HS-27A (cell line): ENCODE measurements around the gene PACSIN1.

Experiments used
- DNase-seq: peaks from one replicate; pipeline ENCODE4 v3.0.0-alpha.2; 2012; ENCODE audit warnings: low read depth, missing footprints

Gene PACSIN1

DNA sequence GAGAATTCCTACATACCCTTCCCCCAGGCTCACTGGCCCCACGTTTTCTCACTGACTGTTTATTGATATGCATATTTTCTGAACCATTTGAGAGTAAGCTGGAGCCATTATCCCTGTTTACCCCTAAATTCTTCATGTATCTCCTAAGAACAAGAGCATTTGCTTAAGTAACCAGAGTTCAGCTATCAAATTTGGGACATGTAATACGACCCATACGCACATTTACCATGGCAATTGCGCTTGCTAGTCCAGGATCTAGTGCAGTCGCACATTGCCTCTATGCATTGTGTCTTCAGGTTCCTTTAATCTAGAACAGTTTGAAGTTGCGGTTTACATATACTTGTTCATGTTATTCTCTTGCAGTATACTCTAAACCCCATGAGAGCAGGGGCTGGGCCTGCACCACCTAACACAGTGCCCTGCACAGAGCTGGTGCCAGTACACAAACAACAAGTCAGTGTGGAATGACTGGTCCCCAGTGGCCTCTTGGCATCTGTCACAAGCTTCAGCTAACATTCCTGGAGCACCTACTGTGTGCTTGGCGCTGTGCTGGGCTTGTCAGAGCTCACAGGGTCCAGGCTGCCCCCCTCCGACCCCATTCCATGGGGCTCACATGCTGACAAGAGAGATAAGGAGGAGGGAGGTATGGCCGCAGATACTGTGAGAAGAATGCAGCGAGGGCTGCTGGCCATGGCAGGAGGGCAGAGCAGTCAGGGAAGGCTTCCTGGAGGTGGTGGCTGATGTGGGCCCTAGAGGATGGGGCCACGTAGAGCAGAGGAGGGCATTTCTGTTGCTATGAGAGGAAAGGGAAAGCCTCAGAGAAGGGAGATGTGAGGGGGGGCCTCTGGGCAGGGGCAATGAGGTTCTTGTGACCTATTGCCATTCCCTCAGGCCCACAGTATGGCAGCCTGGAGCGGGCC is 62.1 kb downstream of the PACSIN1 start:
- DNase-seq, result no peak

DNA sequence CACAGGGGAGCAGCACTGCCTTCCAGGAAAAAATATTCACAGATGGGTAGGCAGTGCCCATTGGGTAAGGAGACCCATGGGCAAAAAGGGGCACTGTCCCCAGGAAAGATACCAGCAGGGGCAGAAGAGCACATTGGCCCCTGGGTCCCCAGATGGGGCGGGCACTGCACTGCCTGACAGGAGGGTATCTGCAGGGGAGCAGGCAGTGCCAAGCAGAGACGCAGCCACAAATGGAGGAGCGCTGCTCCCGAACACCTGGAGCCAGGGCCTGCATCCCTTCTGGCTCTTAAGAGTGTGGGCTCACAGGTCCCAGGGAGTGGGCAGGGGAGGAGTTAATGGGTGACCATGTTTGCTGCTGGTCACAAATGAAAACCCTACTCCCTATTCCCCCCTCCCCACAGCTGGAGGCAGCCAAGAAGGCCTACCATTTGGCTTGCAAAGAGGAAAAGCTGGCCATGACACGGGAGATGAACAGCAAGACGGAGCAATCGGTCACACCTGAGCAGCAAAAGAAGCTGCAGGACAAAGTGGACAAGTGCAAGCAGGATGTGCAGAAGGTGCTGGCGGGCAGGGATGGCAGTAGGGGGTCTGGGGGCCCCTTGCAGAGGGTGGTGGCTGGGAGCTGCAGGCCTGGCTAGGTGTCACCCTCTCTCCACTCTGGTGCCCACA is 63.3 kb downstream of the PACSIN1 start:
- DNase-seq, result no peak

GRCh38 chr6:34529665-34530327 is 63.9 kb downstream of the PACSIN1 start:
- no peak for DNase-seq

- DNase-seq, result no peak
Measured at GRCh38 chr6:34530753-34531365, 65.0 kb downstream of the PACSIN1 start.

DNA sequence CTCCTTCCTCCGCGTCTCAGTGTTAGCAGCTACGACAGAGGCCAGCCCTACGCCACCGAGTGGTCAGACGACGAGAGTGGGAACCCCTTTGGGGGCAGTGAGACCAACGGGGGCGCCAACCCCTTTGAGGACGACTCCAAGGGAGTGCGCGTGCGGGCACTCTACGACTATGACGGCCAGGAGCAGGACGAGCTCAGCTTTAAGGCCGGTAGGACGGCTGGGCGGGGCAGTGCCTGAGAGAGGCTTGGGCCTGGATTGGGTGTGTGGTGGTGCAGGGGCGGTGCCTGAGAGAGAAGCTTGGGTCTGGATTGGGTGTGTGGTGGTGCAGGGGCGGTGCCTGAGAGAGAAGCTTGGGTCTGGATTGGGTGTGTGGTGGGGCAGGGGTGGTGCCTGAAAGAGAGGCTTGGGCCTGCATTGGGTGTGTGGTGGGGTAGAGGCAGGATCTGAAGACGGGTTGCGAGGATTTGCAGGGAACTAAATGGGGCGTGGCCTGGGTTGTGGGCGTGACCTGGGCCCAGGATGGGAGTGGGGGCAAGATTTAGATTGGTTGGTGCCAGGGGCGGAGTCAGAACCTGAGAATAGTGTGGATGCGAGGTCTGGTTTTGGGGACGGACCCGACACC is 65.8 kb downstream of the PACSIN1 start:
- no peak for DNase-seq

DNA sequence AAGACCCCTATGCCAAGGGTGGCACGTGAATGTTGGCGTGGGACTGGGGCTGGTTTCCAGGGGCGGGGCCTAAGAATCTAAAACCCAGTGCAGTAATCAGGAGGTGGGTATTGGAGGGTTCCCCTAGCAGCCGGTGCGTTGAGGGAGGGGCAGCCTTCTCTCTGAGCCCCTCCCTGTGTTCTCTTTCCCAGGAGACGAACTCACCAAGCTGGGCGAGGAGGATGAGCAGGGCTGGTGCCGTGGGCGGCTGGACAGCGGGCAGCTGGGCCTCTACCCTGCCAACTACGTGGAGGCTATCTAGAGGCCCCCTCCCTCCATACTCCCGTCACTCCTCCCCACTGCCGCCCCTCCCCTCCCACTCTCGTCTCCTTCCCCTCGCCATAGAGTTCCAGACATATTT is 66.4 kb downstream of the PACSIN1 start:
- DNase-seq, result no peak

DNA sequence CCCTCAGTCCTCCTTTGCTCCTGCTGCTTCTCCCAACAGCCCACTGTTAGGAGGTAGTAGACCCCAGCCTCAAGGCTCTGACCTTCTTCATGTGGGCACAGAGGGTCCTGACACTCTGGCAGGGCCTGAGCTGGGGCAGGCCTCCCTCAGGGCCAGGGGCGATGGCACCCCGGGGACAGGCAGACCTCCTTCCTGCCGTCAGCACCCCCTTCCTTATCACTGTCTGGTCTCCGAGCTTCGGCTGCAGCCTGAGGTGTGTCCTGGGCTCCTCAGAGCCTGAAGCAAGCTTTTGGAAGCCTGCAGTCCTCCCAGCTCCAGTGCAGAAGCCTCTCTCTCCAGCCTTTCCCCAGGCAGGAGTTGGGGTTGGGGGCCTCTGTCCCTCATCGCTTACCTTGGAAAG is 68.3 kb downstream of the PACSIN1 start:
- DNase-seq, result no peak

GRCh38 chr6:34534656-34535055 is 68.8 kb downstream of the PACSIN1 start:
- no peak for DNase-seq

GRCh38 chr6:34535199-34535598 is 69.3 kb downstream of the PACSIN1 start:
- no peak for DNase-seq

DNA sequence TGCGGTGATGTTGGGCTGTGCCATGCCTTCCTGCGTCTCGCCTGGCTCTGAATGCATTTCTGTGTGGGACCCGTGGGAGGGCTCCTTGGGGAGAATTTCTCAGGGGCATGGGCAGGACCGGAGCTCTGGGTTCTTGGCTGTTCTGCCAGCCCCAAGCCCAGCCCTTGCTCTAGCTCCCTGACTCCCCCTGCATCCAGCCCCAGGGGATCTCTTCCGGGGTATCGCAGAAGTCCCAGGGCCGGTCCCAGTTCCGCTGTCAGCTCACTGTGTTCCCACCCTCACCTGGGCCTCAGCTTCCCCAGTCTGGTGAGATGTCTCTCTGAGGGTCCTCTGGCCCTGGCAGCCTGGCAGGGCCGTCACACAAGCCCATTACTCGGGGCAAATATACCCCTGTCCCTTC is 69.8 kb downstream of the PACSIN1 start:
- DNase-seq, result no peak

DNA sequence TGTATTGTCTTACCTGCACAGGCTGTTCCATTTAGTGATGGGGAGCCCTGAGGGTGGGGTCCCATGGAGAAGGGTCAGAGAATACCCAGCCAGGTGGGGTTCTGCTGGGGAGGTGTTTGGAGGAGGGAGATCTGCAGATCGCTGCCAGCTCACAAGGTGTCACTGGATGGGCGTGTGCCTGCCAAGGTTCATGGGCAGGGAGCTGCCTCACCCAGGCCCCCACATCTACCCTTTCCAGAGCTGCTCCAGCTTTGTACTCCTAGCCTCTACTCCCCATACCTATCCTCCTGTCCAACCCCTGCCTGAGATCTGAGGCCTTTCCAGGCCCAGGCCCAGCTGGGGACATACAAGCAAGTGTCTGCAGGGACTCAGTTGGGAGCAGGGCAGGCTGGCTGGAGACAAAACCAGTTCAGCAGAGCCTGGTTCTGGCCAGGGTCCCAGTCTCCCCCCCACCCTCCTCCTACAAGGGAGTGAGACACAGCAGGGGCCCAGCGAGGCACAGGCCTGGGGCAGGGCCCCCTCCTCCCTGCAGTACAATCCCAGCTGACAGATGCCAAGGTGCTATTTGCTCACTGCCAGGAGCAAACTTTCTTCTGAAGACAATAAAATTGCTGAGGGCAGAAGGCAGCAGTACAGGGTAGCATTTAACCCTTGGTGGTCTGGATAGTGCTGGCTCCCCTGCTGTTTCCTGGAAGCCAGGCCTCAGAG is 70.5 kb downstream of the PACSIN1 start:
- no peak for DNase-seq

DNA sequence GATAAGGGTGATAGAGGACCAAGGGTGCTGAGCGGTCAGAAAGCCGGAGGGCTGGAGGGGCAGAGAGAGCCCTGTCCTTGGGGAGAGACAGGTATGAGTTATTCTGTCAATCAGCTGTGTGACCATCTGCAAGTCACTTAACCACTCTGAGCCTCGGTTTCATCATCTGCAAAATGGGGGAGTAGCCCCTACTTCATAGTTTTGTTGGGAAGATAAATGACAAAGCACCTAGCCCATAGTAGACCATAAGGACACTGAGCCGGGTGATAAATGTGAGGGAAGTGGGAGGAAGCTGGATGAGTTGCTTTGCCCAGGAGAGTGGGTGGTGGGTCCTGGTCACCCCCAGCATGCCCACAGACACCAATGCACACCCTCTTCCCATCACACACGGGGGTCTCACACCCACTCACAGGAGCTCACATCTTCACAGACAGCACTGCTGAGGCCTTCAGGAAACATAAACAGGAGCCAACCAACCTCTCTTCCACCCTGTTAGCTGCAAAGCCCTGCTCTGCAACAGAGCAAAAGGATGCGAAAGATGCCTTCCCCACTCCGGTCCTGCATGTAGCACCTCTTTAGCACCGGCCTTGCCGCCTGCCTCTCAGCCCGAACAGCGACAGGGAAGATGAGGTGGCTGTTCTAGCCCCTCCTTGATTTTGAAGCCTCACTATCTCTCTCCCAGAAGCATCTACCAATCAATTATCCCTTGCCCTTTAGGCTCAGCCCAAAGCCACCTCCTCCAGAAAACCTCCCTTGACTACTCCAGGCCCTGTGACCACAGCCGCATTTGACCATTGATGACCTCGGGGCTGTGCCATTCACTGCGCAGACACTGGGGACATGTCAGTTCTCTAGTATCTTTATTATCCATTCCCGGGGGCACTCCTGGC is 71.3 kb downstream of the PACSIN1 start:
- DNase-seq, result no peak

- DNase-seq, result no peak
Measured at GRCh38 chr6:34537922-34538550, 72.2 kb downstream of the PACSIN1 start.

- DNase-seq, result no peak
Measured at GRCh38 chr6:34538581-34538980, 72.7 kb downstream of the PACSIN1 start.

- no peak for DNase-seq
Measured at GRCh38 chr6:34539181-34539580, 73.3 kb downstream of the PACSIN1 start.

DNA sequence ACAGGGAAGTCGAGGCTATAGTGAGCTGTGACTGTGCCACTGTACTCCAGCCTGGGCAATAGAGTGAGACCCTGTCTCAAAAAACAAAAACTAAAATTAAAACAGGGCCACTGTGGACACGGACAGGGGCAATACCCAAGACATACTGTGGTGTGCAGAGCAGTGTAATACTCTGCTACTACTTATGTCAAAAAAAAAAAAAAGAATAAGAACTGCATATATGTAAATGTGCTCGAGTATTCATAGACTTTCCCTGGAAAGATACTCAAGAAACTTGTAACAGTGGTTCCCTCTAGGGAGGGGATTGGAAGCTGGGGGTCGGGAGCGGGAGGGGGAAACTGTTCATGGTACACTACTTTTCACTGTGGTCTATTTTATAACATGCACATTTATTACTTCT is 74.3 kb downstream of the PACSIN1 start:
- DNase-seq, result no peak

DNA sequence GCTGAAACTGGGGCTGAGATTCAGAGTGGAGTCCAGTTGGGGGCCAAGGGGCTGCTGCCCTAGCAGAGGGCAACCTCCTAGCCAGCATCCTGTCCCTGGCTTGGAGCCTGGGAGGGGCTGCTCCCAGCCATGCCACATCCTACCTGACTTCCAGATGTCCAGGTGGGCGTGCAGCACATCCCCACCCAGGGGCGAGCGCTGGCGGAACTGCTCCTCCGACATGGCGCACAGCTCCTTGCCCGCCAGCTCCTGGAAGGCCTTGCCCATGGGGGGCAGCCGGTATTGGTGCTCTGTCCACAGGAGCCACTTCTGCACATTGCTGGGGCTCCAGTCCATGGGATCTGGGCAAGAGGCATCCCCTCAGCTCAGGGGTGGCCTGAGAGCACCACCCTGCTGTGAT is 75.0 kb downstream of the PACSIN1 start:
- no peak for DNase-seq

- DNase-seq, result peak; percentile 54
Measured at GRCh38 chr6:34543421-34543820, 77.5 kb downstream of the PACSIN1 start.

DNA sequence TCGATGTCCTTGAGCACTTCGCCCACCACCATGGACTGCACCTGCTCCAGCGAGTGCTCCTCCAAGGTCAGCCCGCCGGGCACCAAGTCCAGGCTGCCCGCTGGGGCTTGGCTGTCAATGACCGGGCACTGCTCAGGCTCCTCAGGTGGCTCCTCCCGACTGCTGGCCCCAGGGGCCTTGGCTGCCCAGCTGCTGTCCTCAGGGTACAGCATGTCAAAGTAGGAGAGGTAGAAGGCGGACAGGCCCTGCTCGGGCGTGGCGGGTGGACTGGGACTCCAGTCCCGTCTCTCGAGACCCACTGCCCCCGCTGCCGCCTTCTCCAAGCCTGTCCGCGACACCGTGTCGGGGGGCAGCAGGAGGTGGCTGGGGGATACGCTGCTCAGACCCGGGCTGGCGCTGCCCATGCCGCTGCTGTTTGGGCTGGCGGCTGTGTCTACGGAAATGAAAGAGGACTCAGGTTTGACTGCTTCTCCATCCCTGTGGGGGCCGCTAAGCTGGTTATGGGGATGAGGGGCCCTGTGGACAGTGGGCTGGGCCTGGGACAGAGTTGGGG is 78.3 kb downstream of the PACSIN1 start:
- DNase-seq, result no peak
